ENCODE data around the gene IGLL5.

Gene IGLL5

GRCh38 chr22:22930571-22931556 is 43.2 kb downstream of the IGLL5 start:
- Histone ChIP-seq H3K4me2 (ENCODE audit: low read depth, low read length, poor library complexity, severe bottlenecking) (no peak overlapping the region), H3K9ac (ENCODE audit: low read depth, low read length, poor library complexity, severe bottlenecking) (no peak overlapping the region), H3K9me2 (replicated peaks; ENCODE audit: low read depth, low read length) (no peaks in the 10 kb centered on the region), H4K20me1 (ENCODE audit: insufficient read depth, low read length, poor library complexity, severe bottlenecking) (no peaks in the 10 kb centered on the region), H3K79me2 (ENCODE audit: insufficient read depth, low read length) (no peaks in the 10 kb centered on the region), H2AFZ (ENCODE audit: low read length) (no peak overlapping the region), H3K4me1 (ENCODE audit: insufficient read depth, low read length, poor library complexity, severe bottlenecking) (peaks cover 22% of the 10 kb centered on the region), H3K36me3 (ENCODE audit: insufficient read depth, low read length) (no peaks in the 10 kb centered on the region), H3K27me3 (ENCODE audit: insufficient read depth, low read length, poor library complexity, severe bottlenecking) (no peaks in the 10 kb centered on the region), H3K4me3 (ENCODE audit: low read length, poor library complexity, severe bottlenecking) (no peak overlapping the region), H3K9me3 (ENCODE audit: insufficient read depth, low read depth, low read length) (no peaks in the 10 kb centered on the region), H3F3A (ENCODE audit: low read depth) (no peaks in the 10 kb centered on the region)
- TF ChIP-seq CTCF (conservative IDR thresholded peaks at IDR 0.05; ENCODE audit: low read length) (no peak), EZH2phosphoT487 (IDR thresholded peaks at IDR 0.05; ENCODE audit: borderline replicate concordance) (no peak)

- Histone ChIP-seq H3K4me2 (ENCODE audit: low read depth, low read length, poor library complexity, severe bottlenecking) (no peak overlapping the region), H3K4me3 (ENCODE audit: low read length, poor library complexity, severe bottlenecking) (no peak overlapping the region), H3K4me1 (ENCODE audit: insufficient read depth, low read length, poor library complexity, severe bottlenecking) (peaks cover 19% of the 10 kb centered on the region), H2AFZ (ENCODE audit: low read length) (no peak overlapping the region), H4K20me1 (ENCODE audit: insufficient read depth, low read length, poor library complexity, severe bottlenecking) (no peaks in the 10 kb centered on the region), H3K27me3 (ENCODE audit: insufficient read depth, low read length, poor library complexity, severe bottlenecking) (no peaks in the 10 kb centered on the region), H3K36me3 (ENCODE audit: insufficient read depth, low read length) (no peaks in the 10 kb centered on the region), H3K9me2 (replicated peaks; ENCODE audit: low read depth, low read length) (no peaks in the 10 kb centered on the region), H3K9me3 (ENCODE audit: insufficient read depth, low read depth, low read length) (no peaks in the 10 kb centered on the region), H3F3A (ENCODE audit: low read depth) (no peaks in the 10 kb centered on the region), H3K79me2 (ENCODE audit: insufficient read depth, low read length) (no peaks in the 10 kb centered on the region), H3K9ac (ENCODE audit: low read depth, low read length, poor library complexity, severe bottlenecking) (no peak overlapping the region)
- TF ChIP-seq EZH2phosphoT487 (IDR thresholded peaks at IDR 0.05; ENCODE audit: borderline replicate concordance), result no peak
Measured at GRCh38 chr22:22931557-22932270, 44.1 kb downstream of the IGLL5 start.

GRCh38 chr22:22932512-22932941 is 44.9 kb downstream of the IGLL5 start:
- H2AFZ ChIP-seq (ENCODE audit: low read length), result no peak overlapping the region
- no peak overlapping the region for H3K9ac ChIP-seq (ENCODE audit: low read depth, low read length, poor library complexity, severe bottlenecking)
- H3K4me3 ChIP-seq (ENCODE audit: low read length, poor library complexity, severe bottlenecking), result no peak overlapping the region
- H4K20me1 ChIP-seq (ENCODE audit: insufficient read depth, low read length, poor library complexity, severe bottlenecking), result no peaks in the 10 kb centered on the region
- peaks cover 18% of the 10 kb centered on the region for H3K4me1 ChIP-seq (ENCODE audit: insufficient read depth, low read length, poor library complexity, severe bottlenecking)
- no peaks in the 10 kb centered on the region for H3F3A ChIP-seq (ENCODE audit: low read depth)
- no peaks in the 10 kb centered on the region for H3K36me3 ChIP-seq (ENCODE audit: insufficient read depth, low read length)
- H3K4me2 ChIP-seq (ENCODE audit: low read depth, low read length, poor library complexity, severe bottlenecking), result no peak overlapping the region
- no peaks in the 10 kb centered on the region for H3K79me2 ChIP-seq (ENCODE audit: insufficient read depth, low read length)
- H3K9me3 ChIP-seq (ENCODE audit: insufficient read depth, low read depth, low read length), result no peaks in the 10 kb centered on the region
- H3K27me3 ChIP-seq (ENCODE audit: insufficient read depth, low read length, poor library complexity, severe bottlenecking), result no peaks in the 10 kb centered on the region
- no peak for TF ChIP-seq CTCF (conservative IDR thresholded peaks at IDR 0.05; ENCODE audit: low read length)
- no peak for TF ChIP-seq EZH2phosphoT487 (IDR thresholded peaks at IDR 0.05; ENCODE audit: borderline replicate concordance)
- H3K9me2 ChIP-seq (replicated peaks; ENCODE audit: low read depth, low read length), result no peaks in the 10 kb centered on the region
